Nephron (organoid): Measurements from ENCODE around the gene RAMP3.

Source experiments
- H3K27ac Mint-ChIP-seq, 3 experiments: 2 replicates each; pipeline ENCODE4 v1.8.0; 2020; ENCODE audit warnings: mixed read lengths in 3 of 3, mild to moderate bottlenecking in 2 of 3, moderate library complexity in 1 of 3
- H3K27me3 Mint-ChIP-seq: 2 replicates; pipeline ENCODE4 v1.8.0; 2021; ENCODE audit warnings: low read depth, mild to moderate bottlenecking, moderate library complexity, mixed read lengths
- H3K36me3 Mint-ChIP-seq: 2 replicates; pipeline ENCODE4 v1.8.0; 2020; ENCODE audit warnings: low read depth, mixed read lengths
- H3K4me1 Mint-ChIP-seq: 2 replicates; pipeline ENCODE4 v1.8.0; 2020; ENCODE audit warnings: mixed read lengths
- H3K4me3 Mint-ChIP-seq, 3 experiments: 2 replicates each; pipeline ENCODE4 v1.8.0; 2020; ENCODE audit warnings: mild to moderate bottlenecking in 3 of 3, mixed read lengths in 3 of 3, moderate library complexity in 2 of 3
- H3K9me3 Mint-ChIP-seq: 2 replicates; pipeline ENCODE4 v1.8.0; 2020; ENCODE audit warnings: mixed read lengths
- CTCF ChIP-seq, 3 experiments: fragments of 200-600 bp; sonication (generic); IDR thresholded peaks; one replicate each; pipeline ENCODE4 v1.5.0; 2021; ENCODE audit warnings: antibody characterized with exemption in 3 of 3; ENCODE audit not compliant: unreplicated experiment in 3 of 3

RAMP3 gene

GRCh38 chr7:45219801-45220435 lies 62.3 kb downstream of the RAMP3 start:
- Mint-ChIP-seq H3K27ac (no peak overlapping the region), H3K27me3 (peaks cover 18% of the 10 kb centered on the region), H3K4me1 (peaks cover 4% of the 10 kb centered on the region), H3K36me3 (no peaks in the 10 kb centered on the region), H3K9me3 (no peaks in the 10 kb centered on the region), H3K4me3 (no peak overlapping the region)
- no peak for TF ChIP-seq CTCF (IDR thresholded peaks at IDR 0.05; ENCODE audit: unreplicated experiment in 3 of 3)

- no peaks in the 10 kb centered on the region for H3K9me3 Mint-ChIP-seq
- no peak overlapping the region for H3K27ac Mint-ChIP-seq
- no peaks in the 10 kb centered on the region for H3K36me3 Mint-ChIP-seq
- H3K4me3 Mint-ChIP-seq = no peak overlapping the region
- TF ChIP-seq CTCF (IDR thresholded peaks at IDR 0.05; ENCODE audit: unreplicated experiment in 3 of 3) = no peak
- H3K4me1 Mint-ChIP-seq = peaks cover 4% of the 10 kb centered on the region
- peaks cover 7% of the 10 kb centered on the region for H3K27me3 Mint-ChIP-seq
Observed at GRCh38 chr7:45220846-45221618, 63.4 kb downstream of the RAMP3 start.

GRCh38 chr7:45221896-45222604 lies 64.5 kb downstream of the RAMP3 start:
- no peak for TF ChIP-seq CTCF (IDR thresholded peaks at IDR 0.05; ENCODE audit: unreplicated experiment in 3 of 3)
- H3K36me3 Mint-ChIP-seq = no peaks in the 10 kb centered on the region
- no peaks in the 10 kb centered on the region for H3K9me3 Mint-ChIP-seq
- no peak overlapping the region for H3K27ac Mint-ChIP-seq
- H3K4me1 Mint-ChIP-seq = peaks cover 4% of the 10 kb centered on the region
- peaks cover 3% of the 10 kb centered on the region for H3K27me3 Mint-ChIP-seq
- H3K4me3 Mint-ChIP-seq = no peak overlapping the region

- H3K4me1 Mint-ChIP-seq = peaks cover 4% of the 10 kb centered on the region
- TF ChIP-seq CTCF (IDR thresholded peaks at IDR 0.05; ENCODE audit: unreplicated experiment in 3 of 3) = no peak
- no peak overlapping the region for H3K4me3 Mint-ChIP-seq
- no peaks in the 10 kb centered on the region for H3K36me3 Mint-ChIP-seq
- peaks cover 4% of the 10 kb centered on the region for H3K27me3 Mint-ChIP-seq
- H3K27ac Mint-ChIP-seq = no peak overlapping the region
- no peaks in the 10 kb centered on the region for H3K9me3 Mint-ChIP-seq
Observed at GRCh38 chr7:45223078-45223477, 65.5 kb downstream of the RAMP3 start.

- no peak for TF ChIP-seq CTCF (IDR thresholded peaks at IDR 0.05; ENCODE audit: unreplicated experiment in 3 of 3)
- Mint-ChIP-seq H3K27ac (no peak overlapping the region), H3K4me1 (peaks cover 4% of the 10 kb centered on the region), H3K36me3 (no peaks in the 10 kb centered on the region), H3K9me3 (no peaks in the 10 kb centered on the region), H3K27me3 (peaks cover 8% of the 10 kb centered on the region), H3K4me3 (no peak overlapping the region)
Observed at GRCh38 chr7:45223728-45224630, 66.4 kb downstream of the RAMP3 start.
